Measurements from ENCODE around the gene ITPK1. TPM values are rescaled to one million over a fixed set of nuclear protein-coding genes. Genes with fewer than 3 reads are reported as not detected.

The ITPK1 gene
- total RNA-seq, 2 donors from 2014 or later = 53.8 to 85.0 TPM

DNA sequence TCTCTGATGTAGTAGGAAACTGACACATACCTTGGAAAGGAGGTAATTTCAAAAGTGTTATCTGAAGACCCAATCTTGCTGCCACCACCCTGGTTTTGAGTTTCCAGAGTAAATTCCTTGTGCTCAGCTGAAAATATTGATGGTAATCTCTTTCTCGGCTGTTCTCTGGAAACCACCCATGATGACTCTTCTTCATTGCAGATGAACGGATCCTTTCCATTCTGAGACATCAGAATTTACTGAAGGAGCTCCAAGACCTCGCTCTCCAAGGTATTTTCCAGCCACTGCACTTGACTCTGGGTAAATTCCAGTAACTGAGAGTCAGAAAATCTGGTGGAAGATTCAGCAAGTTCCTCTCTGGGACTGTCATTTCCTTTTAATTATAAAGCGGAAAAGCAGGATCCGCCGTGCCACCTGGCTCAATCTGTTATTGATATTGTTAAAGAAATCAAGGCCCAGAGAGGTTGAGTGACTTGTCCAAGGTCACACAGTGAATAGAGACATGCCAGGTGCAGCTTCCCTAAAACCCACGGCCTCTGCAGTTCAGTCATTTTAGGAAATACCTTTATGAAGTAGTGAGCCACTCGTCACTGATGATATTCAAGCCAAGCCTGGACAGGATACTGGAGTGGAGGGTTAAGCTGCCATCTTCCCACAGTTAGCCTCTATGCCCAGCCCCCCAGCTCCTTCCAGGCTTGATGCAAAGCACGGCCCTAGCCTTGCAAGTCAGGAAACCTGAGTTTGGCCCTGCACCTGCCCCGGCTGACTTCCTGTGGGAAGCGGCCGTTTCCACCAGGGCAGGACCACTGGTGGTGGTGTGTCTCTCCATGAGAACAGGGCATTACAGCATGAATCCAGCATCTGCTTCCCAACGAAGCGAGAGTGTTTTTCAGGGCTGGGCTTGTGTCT, 188.1 kb downstream of the ITPK1 start:
- DNase-seq (ENCODE audit: low spot score) (no peak), ATAC-seq (ENCODE audit: insufficient number of reproducible peaks, low FRiP score, low read depth) (no peak)
- H3K4me3 ChIP-seq = no peak overlapping the region
- no peaks in the 10 kb centered on the region for H3K36me3 ChIP-seq
- H3K27me3 ChIP-seq (replicated peaks; ENCODE audit: insufficient read depth) = no peaks in the 10 kb centered on the region
- H3K9me3 ChIP-seq = no peaks in the 10 kb centered on the region
- no peak for TF ChIP-seq CTCF (IDR thresholded peaks at IDR 0.05)
- no peaks in the 10 kb centered on the region for H3K4me1 ChIP-seq (ENCODE audit: control insufficient read depth in 1 of 2, low read depth in 2 of 2)
- H3K27ac ChIP-seq = no peak overlapping the region

DNA sequence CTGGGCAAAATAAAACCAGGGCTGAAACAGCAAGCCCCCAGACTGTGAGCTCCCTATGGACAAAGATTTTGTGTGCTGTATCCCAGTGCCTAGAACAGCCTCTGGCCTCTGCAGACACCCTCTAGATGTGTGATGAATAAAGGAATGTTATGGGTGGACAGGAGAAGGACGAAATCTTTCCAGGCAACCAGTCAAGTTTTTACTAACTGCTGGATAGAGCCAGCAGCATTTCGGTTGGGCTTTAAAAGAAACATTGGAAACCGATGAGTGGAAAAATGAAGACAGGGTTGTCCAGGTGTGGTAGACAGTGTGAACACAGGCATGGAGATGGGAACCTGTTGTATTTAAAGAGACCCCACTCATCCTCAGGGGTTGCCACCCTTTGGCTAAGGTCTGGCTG, 188.8 kb downstream of the ITPK1 start:
- ATAC-seq (ENCODE audit: insufficient number of reproducible peaks, low FRiP score, low read depth) = no peak
- H3K36me3 ChIP-seq = no peaks in the 10 kb centered on the region
- H3K9me3 ChIP-seq = no peaks in the 10 kb centered on the region
- no peak for DNase-seq (ENCODE audit: low spot score)
- H3K27ac ChIP-seq = no peak overlapping the region
- no peak for TF ChIP-seq CTCF (IDR thresholded peaks at IDR 0.05)
- no peaks in the 10 kb centered on the region for H3K4me1 ChIP-seq (ENCODE audit: control insufficient read depth in 1 of 2, low read depth in 2 of 2)
- H3K27me3 ChIP-seq (replicated peaks; ENCODE audit: insufficient read depth) = no peaks in the 10 kb centered on the region
- no peak overlapping the region for H3K4me3 ChIP-seq

- no peaks in the 10 kb centered on the region for H3K9me3 ChIP-seq
- no peaks in the 10 kb centered on the region for H3K4me1 ChIP-seq (ENCODE audit: control insufficient read depth in 1 of 2, low read depth in 2 of 2)
- H3K4me3 ChIP-seq = no peak overlapping the region
- DNase-seq (ENCODE audit: low spot score) = no peak
- ATAC-seq (ENCODE audit: insufficient number of reproducible peaks, low FRiP score, low read depth) = no peak
- no peaks in the 10 kb centered on the region for H3K36me3 ChIP-seq
- no peak overlapping the region for H3K27ac ChIP-seq
- no peak for TF ChIP-seq CTCF (IDR thresholded peaks at IDR 0.05)
- H3K27me3 ChIP-seq (replicated peaks; ENCODE audit: insufficient read depth) = no peaks in the 10 kb centered on the region
These were observed 189.4 kb downstream of the ITPK1 start for GRCh38 chr14:92926180-92926845.

- no peak for TF ChIP-seq CTCF (IDR thresholded peaks at IDR 0.05)
- ATAC-seq (ENCODE audit: insufficient number of reproducible peaks, low FRiP score, low read depth) = no peak
These were observed 190.3 kb downstream of the ITPK1 start for GRCh38 chr14:92925446-92925845.

GRCh38 chr14:92924247-92924646, 191.5 kb downstream of the ITPK1 start:
- TF ChIP-seq CTCF (IDR thresholded peaks at IDR 0.05) = no peak

More at GRCh38 chr14:92925446-92925845, 190.3 kb downstream of the ITPK1 start:
- Histone ChIP-seq H3K9me3 (no peaks in the 10 kb centered on the region), H3K36me3 (no peaks in the 10 kb centered on the region), H3K27me3 (replicated peaks; ENCODE audit: insufficient read depth) (no peaks in the 10 kb centered on the region), H3K4me1 (ENCODE audit: control insufficient read depth in 1 of 2, low read depth in 2 of 2) (no peaks in the 10 kb centered on the region), H3K4me3 (no peak overlapping the region), H3K27ac (no peak overlapping the region)
- DNase-seq (ENCODE audit: low spot score) = no peak

More at GRCh38 chr14:92924247-92924646, 191.5 kb downstream of the ITPK1 start:
- no peaks in the 10 kb centered on the region for H3K36me3 ChIP-seq
- no peaks in the 10 kb centered on the region for H3K9me3 ChIP-seq
- no peaks in the 10 kb centered on the region for H3K27me3 ChIP-seq (replicated peaks; ENCODE audit: insufficient read depth)
- ATAC-seq (ENCODE audit: insufficient number of reproducible peaks, low FRiP score, low read depth) (no peak), DNase-seq (ENCODE audit: low spot score) (no peak)
- no peak overlapping the region for H3K27ac ChIP-seq
- no peak overlapping the region for H3K4me3 ChIP-seq
- H3K4me1 ChIP-seq (ENCODE audit: control insufficient read depth in 1 of 2, low read depth in 2 of 2) = no peaks in the 10 kb centered on the region
